Measurements from ENCODE around the gene EEPD1. TPM values are rescaled to one million over a fixed set of nuclear protein-coding genes. Genes with fewer than 3 reads are reported as not detected.

Gene EEPD1
- total RNA-seq, 1 experiment from 2014 or later: 7.8 TPM

- Mint-ChIP-seq H3K4me1 (no peaks in the 10 kb centered on the region), H3K4me3 (no peak overlapping the region), H3K27ac (no peak overlapping the region), H3K27me3 (ENCODE audit: low read depth) (peaks cover 4% of the 10 kb centered on the region; the same call in 1 of the 2 replicates), H3K36me3 (no peaks in the 10 kb centered on the region), H3K9me3 (peaks cover 12% of the 10 kb centered on the region)
- CTCF ChIA-PET: no interaction called here
- TF ChIP-seq ATF2 (CRISPR knock-in tag; IDR thresholded peaks at IDR 0.05; ENCODE audit: borderline replicate concordance, low read depth) (no peak), ZNF232 (CRISPR knock-in tag; IDR thresholded peaks at IDR 0.05) (no peak), TEAD4 (CRISPR knock-in tag; IDR thresholded peaks at IDR 0.05) (no peak), ZNF121 (CRISPR knock-in tag; IDR thresholded peaks at IDR 0.05) (no peak), NR2C2 (CRISPR knock-in tag; IDR thresholded peaks at IDR 0.05) (no peak), PRRX2 (CRISPR knock-in tag; IDR thresholded peaks at IDR 0.05) (no peak), ZNF219 (CRISPR knock-in tag; IDR thresholded peaks at IDR 0.05; ENCODE audit: borderline replicate concordance) (no peak), ZNF512 (CRISPR knock-in tag; IDR thresholded peaks at IDR 0.05; ENCODE audit: borderline replicate concordance) (0 out of 2 replicates have a peak, but pooled peaks have one; percentile 57)
- POLR2A ChIA-PET: no interaction called here
- ATAC-seq: no peak
- DNase-seq (ENCODE audit: low spot score): no peak
Measured at GRCh38 chr7:36343548-36343947, 190.5 kb downstream of the EEPD1 start.

- TF ChIP-seq MXD4 (CRISPR knock-in tag; IDR thresholded peaks at IDR 0.05; ENCODE audit: borderline replicate concordance): no peak
- no peak for TF ChIP-seq AFF4 (CRISPR knock-in tag; IDR thresholded peaks at IDR 0.05; ENCODE audit: borderline replicate concordance)
- no peak for TF ChIP-seq NFATC4 (CRISPR knock-in tag; IDR thresholded peaks at IDR 0.05)
- no peak for TF ChIP-seq CDX4 (CRISPR knock-in tag; IDR thresholded peaks at IDR 0.05; ENCODE audit: borderline replicate concordance)
- no peak for TF ChIP-seq ZNF317 (CRISPR knock-in tag; IDR thresholded peaks at IDR 0.05; ENCODE audit: borderline replicate concordance, low read depth)
- TF ChIP-seq FOXK1 (CRISPR knock-in tag; IDR thresholded peaks at IDR 0.05): no peak
- no peak for TF ChIP-seq ATF2 (CRISPR knock-in tag; IDR thresholded peaks at IDR 0.05; ENCODE audit: borderline replicate concordance, low read depth)
- no peak for TF ChIP-seq ATF1 (CRISPR knock-in tag; IDR thresholded peaks at IDR 0.05)
- TF ChIP-seq CREB1 (CRISPR knock-in tag; IDR thresholded peaks at IDR 0.05): no peak
- no peak for TF ChIP-seq AR (CRISPR knock-in tag; IDR thresholded peaks at IDR 0.05)
- no peak for TF ChIP-seq CREM (CRISPR knock-in tag; IDR thresholded peaks at IDR 0.05)
- no peak for TF ChIP-seq ATF6 (CRISPR knock-in tag; IDR thresholded peaks at IDR 0.05)
- DNase-seq (ENCODE audit: low spot score) (no peak), ATAC-seq (no peak)
- H3K4me1 Mint-ChIP-seq: peaks cover 7% of the 10 kb centered on the region
- ChIA-PET POLR2A (no interaction called here), CTCF (no interaction called here)
- peaks cover 4% of the 10 kb centered on the region; the same call in 1 of the 2 replicates for H3K27me3 Mint-ChIP-seq (ENCODE audit: low read depth)
- no peak overlapping the region for H3K4me3 Mint-ChIP-seq
- no peak overlapping the region for H3K27ac Mint-ChIP-seq
- H3K9me3 Mint-ChIP-seq: peaks cover 12% of the 10 kb centered on the region
- H3K36me3 Mint-ChIP-seq: no peaks in the 10 kb centered on the region
Measured at GRCh38 chr7:36344622-36345021, 191.6 kb downstream of the EEPD1 start.
